Measurements from ENCODE around the gene NIP7.

The NIP7 gene

DNA sequence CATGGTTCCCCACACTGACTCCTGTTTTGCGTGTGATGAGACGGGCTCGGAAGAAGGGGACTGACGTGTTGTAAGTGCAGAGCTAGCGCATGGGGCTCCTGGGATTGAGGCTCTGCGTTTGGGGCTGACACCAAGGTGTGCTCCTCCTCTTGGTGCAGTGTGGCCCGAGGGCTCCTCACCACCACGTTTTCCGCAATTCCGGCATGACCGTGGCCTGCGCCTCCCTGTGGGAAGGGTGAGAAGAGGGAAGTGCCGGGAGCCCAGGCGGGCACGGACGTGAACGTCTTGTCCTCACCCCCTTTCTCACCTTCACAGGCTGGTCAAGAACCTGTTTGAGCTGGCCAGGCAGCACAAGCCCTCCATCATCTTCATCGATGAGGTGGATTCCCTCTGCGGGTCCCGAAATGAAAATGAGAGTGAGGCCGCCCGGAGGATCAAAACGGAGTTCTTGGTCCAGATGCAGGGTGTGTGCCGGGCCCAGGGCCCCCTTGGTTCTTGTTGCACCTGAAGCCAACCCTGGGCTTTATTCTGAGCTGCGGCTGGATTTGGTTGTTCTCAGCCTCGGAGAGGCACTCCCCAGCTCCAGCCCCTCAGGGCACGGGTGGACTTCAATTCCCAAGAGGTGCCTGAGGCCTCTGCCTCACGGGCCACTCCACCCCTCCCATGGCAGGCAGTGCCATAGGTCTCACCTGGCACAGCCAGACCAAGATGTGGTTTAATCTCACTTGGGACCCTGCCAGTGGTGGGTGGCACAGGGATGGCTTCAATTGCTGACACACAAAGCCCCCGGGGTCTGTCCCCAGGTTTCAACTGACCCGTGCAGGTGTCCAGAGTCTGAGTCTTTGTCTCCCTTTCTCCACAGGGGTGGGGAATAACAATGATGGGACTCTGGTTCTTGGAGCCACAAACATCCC is 19.5 kb upstream of the NIP7 start:
- H3K36me3 ChIP-seq = peaks cover 91% of the 10 kb centered on the region
- H3K27ac ChIP-seq = no peak overlapping the region

DNA sequence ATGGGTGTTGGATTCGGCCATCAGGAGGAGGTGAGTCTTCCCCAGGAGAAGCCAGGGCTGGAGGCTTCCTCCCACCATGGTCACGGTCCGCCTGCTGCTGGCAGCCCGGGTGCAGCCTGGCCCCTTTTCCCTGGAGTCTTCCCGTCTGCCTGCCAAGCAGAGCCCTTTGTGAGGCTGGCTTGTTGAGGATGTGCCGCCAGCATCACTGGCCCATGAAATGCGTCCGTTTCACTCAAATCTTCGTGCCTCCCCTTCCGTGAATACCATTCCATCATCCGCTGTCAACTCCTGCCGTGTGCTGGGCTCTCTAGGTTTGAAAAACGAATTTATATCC is 18.9 kb upstream of the NIP7 start:
- peaks cover 93% of the 10 kb centered on the region for H3K36me3 ChIP-seq
- no peak overlapping the region for H3K27ac ChIP-seq
- TF ChIP-seq, protein P1, sequence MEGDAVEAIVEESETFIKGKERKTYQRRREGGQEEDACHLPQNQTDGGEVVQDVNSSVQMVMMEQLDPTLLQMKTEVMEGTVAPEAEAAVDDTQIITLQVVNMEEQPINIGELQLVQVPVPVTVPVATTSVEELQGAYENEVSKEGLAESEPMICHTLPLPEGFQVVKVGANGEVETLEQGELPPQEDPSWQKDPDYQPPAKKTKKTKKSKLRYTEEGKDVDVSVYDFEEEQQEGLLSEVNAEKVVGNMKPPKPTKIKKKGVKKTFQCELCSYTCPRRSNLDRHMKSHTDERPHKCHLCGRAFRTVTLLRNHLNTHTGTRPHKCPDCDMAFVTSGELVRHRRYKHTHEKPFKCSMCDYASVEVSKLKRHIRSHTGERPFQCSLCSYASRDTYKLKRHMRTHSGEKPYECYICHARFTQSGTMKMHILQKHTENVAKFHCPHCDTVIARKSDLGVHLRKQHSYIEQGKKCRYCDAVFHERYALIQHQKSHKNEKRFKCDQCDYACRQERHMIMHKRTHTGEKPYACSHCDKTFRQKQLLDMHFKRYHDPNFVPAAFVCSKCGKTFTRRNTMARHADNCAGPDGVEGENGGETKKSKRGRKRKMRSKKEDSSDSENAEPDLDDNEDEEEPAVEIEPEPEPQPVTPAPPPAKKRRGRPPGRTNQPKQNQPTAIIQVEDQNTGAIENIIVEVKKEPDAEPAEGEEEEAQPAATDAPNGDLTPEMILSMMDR (IDR thresholded peaks at IDR 0.05; ENCODE audit: low read depth, low read length) = no peak
- no peak for DNase-seq
- H3K27me3 ChIP-seq (ENCODE audit: insufficient read depth, low read depth, severe bottlenecking) = no peaks in the 10 kb centered on the region
- H3K4me3 ChIP-seq (ENCODE audit: low read depth, low read length) = no peak overlapping the region
- no peaks in the 10 kb centered on the region for H3K9me3 ChIP-seq (ENCODE audit: severe bottlenecking)

More for the DNA sequence above, 19.5 kb upstream of the NIP7 start:
- TF ChIP-seq, protein P1 (IDR thresholded peaks at IDR 0.05; ENCODE audit: low read depth, low read length) = no peak
- Histone ChIP-seq H3K27me3 (ENCODE audit: insufficient read depth, low read depth, severe bottlenecking) (no peaks in the 10 kb centered on the region), H3K4me3 (ENCODE audit: low read depth, low read length) (no peak overlapping the region), H3K9me3 (ENCODE audit: severe bottlenecking) (no peaks in the 10 kb centered on the region)
- DNase-seq = no peak

DNA sequence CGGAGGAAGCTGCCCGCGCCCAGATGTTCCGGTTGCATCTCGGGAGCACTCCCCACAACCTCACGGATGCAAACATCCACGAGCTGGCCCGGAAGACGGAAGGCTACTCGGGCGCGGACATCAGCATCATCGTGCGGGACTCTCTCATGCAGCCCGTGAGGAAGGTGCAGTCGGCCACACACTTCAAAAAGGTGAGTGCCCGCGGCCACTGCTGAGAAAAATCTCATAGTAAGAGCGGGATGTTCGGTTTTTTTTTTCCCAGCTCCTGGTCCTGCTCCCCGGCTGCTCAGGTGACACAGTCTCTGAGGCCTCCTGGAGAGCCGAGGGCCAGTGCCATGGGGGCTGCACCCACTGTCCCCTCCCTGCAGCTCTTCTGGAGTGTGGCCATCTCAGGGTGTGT is 18.5 kb upstream of the NIP7 start:
- Histone ChIP-seq H3K27me3 (ENCODE audit: insufficient read depth, low read depth, severe bottlenecking) (no peaks in the 10 kb centered on the region), H3K9me3 (ENCODE audit: severe bottlenecking) (no peaks in the 10 kb centered on the region), H3K4me3 (ENCODE audit: low read depth, low read length) (no peak overlapping the region), H3K27ac (no peak overlapping the region), H3K36me3 (peaks cover 95% of the 10 kb centered on the region)
- TF ChIP-seq, protein P1 (IDR thresholded peaks at IDR 0.05; ENCODE audit: low read depth, low read length) = no peak
- DNase-seq = no peak

DNA sequence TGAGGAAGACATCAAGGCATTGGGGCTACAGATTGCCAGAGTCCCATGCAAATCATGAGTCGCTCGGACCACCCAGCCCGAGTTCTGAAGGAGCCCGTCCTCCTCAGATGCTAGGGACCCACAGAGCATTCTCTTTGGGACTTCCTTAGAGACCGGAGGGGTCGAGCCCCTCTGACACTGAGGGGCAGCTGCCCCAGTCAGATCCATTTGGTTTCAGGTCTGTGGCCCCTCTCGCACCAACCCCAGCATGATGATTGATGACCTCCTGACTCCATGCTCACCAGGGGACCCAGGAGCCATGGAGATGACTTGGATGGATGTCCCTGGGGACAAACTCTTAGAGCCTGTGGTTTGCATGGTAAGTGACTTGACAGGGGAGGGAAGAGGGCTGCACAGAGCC is 17.2 kb upstream of the NIP7 start:
- no peak overlapping the region for H3K27ac ChIP-seq
- H3K27me3 ChIP-seq (ENCODE audit: insufficient read depth, low read depth, severe bottlenecking) = no peaks in the 10 kb centered on the region
- H3K36me3 ChIP-seq = peaks cover 94% of the 10 kb centered on the region
- H3K9me3 ChIP-seq (ENCODE audit: severe bottlenecking) = no peaks in the 10 kb centered on the region
- DNase-seq = no peak
- TF ChIP-seq, protein P1 (IDR thresholded peaks at IDR 0.05; ENCODE audit: low read depth, low read length) = no peak
- H3K4me3 ChIP-seq (ENCODE audit: low read depth, low read length) = no peak overlapping the region

DNA sequence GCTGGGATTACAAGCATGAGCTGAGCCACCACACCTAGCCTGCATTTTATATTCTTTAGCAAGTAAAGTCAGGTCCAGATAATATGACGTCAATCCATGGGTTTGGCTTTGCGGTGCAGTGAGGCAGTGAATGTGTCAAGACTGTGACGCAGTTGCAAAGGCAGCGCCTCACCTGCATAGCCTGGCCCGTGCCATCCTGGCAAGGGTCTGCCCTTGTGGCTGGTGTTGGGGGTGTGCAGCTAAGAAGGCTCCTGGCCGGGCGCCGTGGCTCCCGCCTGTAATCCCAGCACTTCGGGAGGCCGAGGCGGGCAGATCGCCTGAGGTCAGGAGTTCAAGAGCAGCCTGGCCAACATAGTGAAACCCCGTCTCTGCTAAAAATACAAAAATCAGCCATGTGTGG is 16.2 kb upstream of the NIP7 start:
- no peaks in the 10 kb centered on the region for H3K9me3 ChIP-seq (ENCODE audit: severe bottlenecking)
- peaks cover 96% of the 10 kb centered on the region for H3K36me3 ChIP-seq
- H3K27me3 ChIP-seq (ENCODE audit: insufficient read depth, low read depth, severe bottlenecking) = no peaks in the 10 kb centered on the region
- no peak for DNase-seq
- H3K4me3 ChIP-seq (ENCODE audit: low read depth, low read length) = no peak overlapping the region
- no peak overlapping the region for H3K27ac ChIP-seq
- TF ChIP-seq, protein P1 (IDR thresholded peaks at IDR 0.05; ENCODE audit: low read depth, low read length) = no peak
